Activated CD8-positive, alpha-beta memory T cell treated with anti-CD3 and anti-CD28 coated beads, Interleukin-2, amount 10 ng/mL, durations not matched to agents 7 days and 5 days (primary cell): ENCODE results near the gene AKAP7. TPM values are rescaled to one million over a fixed set of nuclear protein-coding genes. Genes with fewer than 3 reads are reported as not detected.
"Not testable (repeated sequence)": the region's sequence is repeated elsewhere in the genome, so short reads cannot be mapped to it uniquely, and the experiment has no call there.

Source experiments
- ATAC-seq: fragments of 150-1000 bp; cut with Tn5 transposase; one replicate; pipeline ENCODE4 v1.10.0; 2021; ENCODE audit warnings: moderate library complexity
- CTCF ChIA-PET: fragments of 350-600 bp; sonication (Branson Sonifier 250); formaldehyde crosslinking; loops from one replicate; lab custom pipeline; 2021; ENCODE audit warnings: antibody characterized with exemption; lab: Charles Lee
- DNase-seq: peaks from one replicate; pipeline ENCODE4 v3.0.0-alpha.2; 2020
- H3K27ac Mint-ChIP-seq: one replicate; pipeline ENCODE4 v1.8.0; 2021; ENCODE audit warnings: mild to moderate bottlenecking, mixed read lengths
- H3K27me3 Mint-ChIP-seq: one replicate; pipeline ENCODE4 v1.8.0; 2021; ENCODE audit warnings: mixed read lengths
- H3K36me3 Mint-ChIP-seq: one replicate; pipeline ENCODE4 v1.8.0; 2021; ENCODE audit warnings: mild to moderate bottlenecking, mixed read lengths
- H3K4me1 Mint-ChIP-seq: one replicate; pipeline ENCODE4 v1.8.0; 2021; ENCODE audit warnings: mixed read lengths
- H3K4me3 Mint-ChIP-seq: one replicate; pipeline ENCODE4 v1.8.0; 2021; ENCODE audit warnings: mild to moderate bottlenecking, moderate library complexity, mixed read lengths
- H3K9me3 Mint-ChIP-seq: one replicate; pipeline ENCODE4 v1.8.0; 2022; ENCODE audit warnings: low read depth, mixed read lengths
- total RNA-seq, 2 experiments: library from RNA; stranded (reverse); gene quantifications; one replicate each; pipeline ENCODE4 v1.2.3, GENCODE V29; 2021

The AKAP7 gene
- total RNA-seq, 2 experiments from 2014 or later, result 7.3 to 10.3 TPM

GRCh38 chr6:131255434-131255833 is 120.2 kb downstream of the AKAP7 start:
- Mint-ChIP-seq H3K27ac (no peak overlapping the region), H3K27me3 (no peaks in the 10 kb centered on the region), H3K36me3 (peaks cover 9% of the 10 kb centered on the region), H3K4me3 (no peak overlapping the region), H3K9me3 (no peaks in the 10 kb centered on the region), H3K4me1 (peaks cover 2% of the 10 kb centered on the region)
- DNase-seq, result no peak
- CTCF ChIA-PET, result no interaction called here
- ATAC-seq, result no peak

- CTCF ChIA-PET, result no interaction called here
- no peak for ATAC-seq
- no peak overlapping the region for H3K27ac Mint-ChIP-seq
Measured at GRCh38 chr6:131255911-131256310, 120.6 kb downstream of the AKAP7 start.

GRCh38 chr6:131257104-131257503 is 121.8 kb downstream of the AKAP7 start:
- Mint-ChIP-seq H3K27me3 (no peaks in the 10 kb centered on the region), H3K9me3 (no peaks in the 10 kb centered on the region), H3K4me3 (no peak overlapping the region), H3K36me3 (peaks cover 13% of the 10 kb centered on the region), H3K27ac (no peak overlapping the region), H3K4me1 (no peaks in the 10 kb centered on the region)
- DNase-seq, result no peak
- ATAC-seq, result no peak
- CTCF ChIA-PET, result interaction anchor here (1.1 kb wide), 1 partner anchor 20 kb away, joined by 3 read pairs; no protein-coding TSS in a partner anchor

More at GRCh38 chr6:131255911-131256310, 120.6 kb downstream of the AKAP7 start:
- Mint-ChIP-seq H3K4me3 (no peak overlapping the region), H3K36me3 (peaks cover 10% of the 10 kb centered on the region), H3K27me3 (no peaks in the 10 kb centered on the region), H3K9me3 (no peaks in the 10 kb centered on the region), H3K4me1 (no peaks in the 10 kb centered on the region)
- DNase-seq, result no peak

- Mint-ChIP-seq H3K4me3 (no peak overlapping the region), H3K4me1 (no peaks in the 10 kb centered on the region), H3K27ac (no peak overlapping the region), H3K27me3 (no peaks in the 10 kb centered on the region), H3K36me3 (peaks cover 13% of the 10 kb centered on the region), H3K9me3 (no peaks in the 10 kb centered on the region)
- DNase-seq (no peak), ATAC-seq (no peak)
- CTCF ChIA-PET, result no interaction called here
Measured at GRCh38 chr6:131258010-131258652, 122.9 kb downstream of the AKAP7 start.

GRCh38 chr6:131258816-131259476 is 123.7 kb downstream of the AKAP7 start:
- H3K36me3 Mint-ChIP-seq, result peaks cover 13% of the 10 kb centered on the region
- H3K4me3 Mint-ChIP-seq, result no peak overlapping the region
- no peaks in the 10 kb centered on the region for H3K4me1 Mint-ChIP-seq
- ATAC-seq (no peak), DNase-seq (no peak)
- CTCF ChIA-PET, result no interaction called here
- H3K27me3 Mint-ChIP-seq, result no peaks in the 10 kb centered on the region
- no peak overlapping the region for H3K27ac Mint-ChIP-seq
- no peaks in the 10 kb centered on the region for H3K9me3 Mint-ChIP-seq

GRCh38 chr6:131260960-131261359 is 125.7 kb downstream of the AKAP7 start:
- DNase-seq, ATAC-seq, H3K4me3 Mint-ChIP-seq, H3K27me3 Mint-ChIP-seq, H3K4me1 Mint-ChIP-seq, H3K9me3 Mint-ChIP-seq, H3K27ac Mint-ChIP-seq, CTCF ChIA-PET: not testable (repeated sequence)
- H3K36me3 Mint-ChIP-seq, result peaks cover 14% of the 10 kb centered on the region

- no peaks in the 10 kb centered on the region for H3K4me1 Mint-ChIP-seq
- no peak overlapping the region for H3K27ac Mint-ChIP-seq
- no peaks in the 10 kb centered on the region for H3K9me3 Mint-ChIP-seq
- DNase-seq (no peak), ATAC-seq (no peak)
- no peaks in the 10 kb centered on the region for H3K27me3 Mint-ChIP-seq
- no peak overlapping the region for H3K4me3 Mint-ChIP-seq
- H3K36me3 Mint-ChIP-seq, result peaks cover 14% of the 10 kb centered on the region
- CTCF ChIA-PET, result no interaction called here
Measured at GRCh38 chr6:131262060-131262459, 126.8 kb downstream of the AKAP7 start.

GRCh38 chr6:131265939-131266338 is 130.7 kb downstream of the AKAP7 start:
- H3K36me3 Mint-ChIP-seq, result peaks cover 22% of the 10 kb centered on the region
- DNase-seq, result no peak
- H3K27me3 Mint-ChIP-seq, result no peaks in the 10 kb centered on the region
- ATAC-seq, result no peak
- peaks cover 5% of the 10 kb centered on the region for H3K9me3 Mint-ChIP-seq
- CTCF ChIA-PET, result no interaction called here
- peaks cover 4% of the 10 kb centered on the region for H3K4me1 Mint-ChIP-seq
- no peak overlapping the region for H3K4me3 Mint-ChIP-seq
- H3K27ac Mint-ChIP-seq, result no peak overlapping the region

GRCh38 chr6:131268303-131268702 is 133.0 kb downstream of the AKAP7 start:
- ATAC-seq, result no peak
- no peak for DNase-seq
- H3K36me3 Mint-ChIP-seq, result peaks cover 30% of the 10 kb centered on the region
- peaks cover 4% of the 10 kb centered on the region for H3K4me1 Mint-ChIP-seq
- H3K27me3 Mint-ChIP-seq, result no peaks in the 10 kb centered on the region
- CTCF ChIA-PET, result no interaction called here
- H3K27ac Mint-ChIP-seq, result no peak overlapping the region
- H3K9me3 Mint-ChIP-seq, result peaks cover 9% of the 10 kb centered on the region
- no peak overlapping the region for H3K4me3 Mint-ChIP-seq

GRCh38 chr6:131269565-131270391 is 134.5 kb downstream of the AKAP7 start:
- DNase-seq (no peak), ATAC-seq (no peak)
- Mint-ChIP-seq H3K9me3 (peaks cover 11% of the 10 kb centered on the region), H3K27ac (no peak overlapping the region), H3K4me3 (no peak overlapping the region), H3K27me3 (no peaks in the 10 kb centered on the region), H3K36me3 (peaks cover 39% of the 10 kb centered on the region), H3K4me1 (peaks cover 4% of the 10 kb centered on the region)
- CTCF ChIA-PET, result no interaction called here

- peaks cover 40% of the 10 kb centered on the region for H3K36me3 Mint-ChIP-seq
- H3K4me3 Mint-ChIP-seq, result no peak overlapping the region
- no peaks in the 10 kb centered on the region for H3K27me3 Mint-ChIP-seq
- no peak overlapping the region for H3K27ac Mint-ChIP-seq
- ATAC-seq (no peak), DNase-seq (no peak)
- H3K4me1 Mint-ChIP-seq, result peaks cover 4% of the 10 kb centered on the region
- CTCF ChIA-PET, result no interaction called here
- H3K9me3 Mint-ChIP-seq, result peaks cover 11% of the 10 kb centered on the region
Measured at GRCh38 chr6:131270534-131270933, 135.3 kb downstream of the AKAP7 start.

GRCh38 chr6:131275273-131275672 is 140.0 kb downstream of the AKAP7 start:
- H3K27me3 Mint-ChIP-seq, result no peaks in the 10 kb centered on the region
- H3K4me3 Mint-ChIP-seq, result no peak overlapping the region
- DNase-seq (no peak), ATAC-seq (no peak)
- peaks cover under 1% of the 10 kb centered on the region for H3K4me1 Mint-ChIP-seq
- H3K9me3 Mint-ChIP-seq, result peaks cover 15% of the 10 kb centered on the region
- no peak overlapping the region for H3K27ac Mint-ChIP-seq
- H3K36me3 Mint-ChIP-seq, result peaks cover 40% of the 10 kb centered on the region
- CTCF ChIA-PET, result no interaction called here

GRCh38 chr6:131277591-131277990 is 142.3 kb downstream of the AKAP7 start:
- Mint-ChIP-seq H3K27ac (no peak overlapping the region), H3K36me3 (peaks cover 30% of the 10 kb centered on the region), H3K27me3 (no peaks in the 10 kb centered on the region), H3K4me1 (peaks cover 16% of the 10 kb centered on the region), H3K9me3 (peaks cover 11% of the 10 kb centered on the region), H3K4me3 (no peak overlapping the region)
- CTCF ChIA-PET, result interaction anchor here (1.1 kb wide), 1 partner anchor 21 kb away, joined by 3 read pairs; no protein-coding TSS in a partner anchor
- ATAC-seq (no peak), DNase-seq (no peak)
